PFSK-1 (cell line): ENCODE results near the gene ACOT9.
A peak's percentile ranks its signal among the peaks of the same experiment; 100 is the strongest.

Source experiments
- FOXP2 ChIP-seq: optimal IDR thresholded peaks from 2 replicates; pipeline ENCODE3; 2011; ENCODE audit warnings: borderline replicate concordance, control low read depth, inconsistent platforms; ENCODE audit not compliant: insufficient read depth; ENCODE audit errors: extremely low read length, extremely low read depth
- POLR2AphosphoS5 ChIP-seq: IDR thresholded peaks from 2 replicates; pipeline ENCODE4 v1.6.1; 2012; ENCODE audit warnings: low read depth, mild to moderate bottlenecking, control low read depth, low read length, moderate library complexity
- REST ChIP-seq, 2 experiments: IDR thresholded peaks; 2 replicates each; pipeline versions ENCODE4 v1.6.1 to v1.8.0; 2011 to 2012; ENCODE audit warnings: low read depth in 2 of 2, low read length in 2 of 2, control low read depth in 1 of 2, inconsistent platforms in 1 of 2, mild to moderate bottlenecking in 1 of 2, moderate library complexity in 1 of 2; ENCODE audit not compliant: insufficient read depth in 1 of 2
- SIN3A ChIP-seq: IDR thresholded peaks from 2 replicates; pipeline ENCODE4 v1.6.1; 2012; ENCODE audit warnings: mild to moderate bottlenecking, low read length, moderate library complexity, borderline replicate concordance; ENCODE audit not compliant: insufficient read depth
- TAF1 ChIP-seq: IDR thresholded peaks from 2 replicates; pipeline ENCODE4 v1.6.1; 2012; ENCODE audit warnings: low read length, control low read depth, borderline replicate concordance; ENCODE audit not compliant: insufficient read depth

ACOT9 gene

GRCh38 chrX:23784470-23785331, 41.6 kb upstream of the ACOT9 start:
- TF ChIP-seq TAF1 (no peak), POLR2AphosphoS5 (no peak), REST (IDR thresholded peaks at IDR 0.05; ENCODE audit: insufficient read depth in 1 of 2, low read depth in 2 of 2, low read length in 2 of 2) (no peak), SIN3A (no peak), FOXP2 (no peak)

GRCh38 chrX:23783589-23784469, 40.8 kb upstream of the ACOT9 start:
- TF ChIP-seq POLR2AphosphoS5 (no peak), REST (IDR thresholded peaks at IDR 0.05; ENCODE audit: insufficient read depth in 1 of 2, low read depth in 2 of 2, low read length in 2 of 2) (no peak), SIN3A (no peak), TAF1 (no peak), FOXP2 (no peak)

GRCh38 chrX:23782863-23783588, 40.0 kb upstream of the ACOT9 start, which contains the start of gene SAT1:
SAT1 (plus strand) TSS chrX:23783173; CDS start chrX:23783352, 179 bp downstream.
- TF ChIP-seq POLR2AphosphoS5 (peak; percentile 88), FOXP2 (no peak), REST (IDR thresholded peaks at IDR 0.05; ENCODE audit: insufficient read depth in 1 of 2, low read depth in 2 of 2, low read length in 2 of 2) (no peak), SIN3A (no peak), TAF1 (0 out of 2 replicates have a peak, but pooled peaks have one; percentile 74)

GRCh38 chrX:23782455-23782854, 39.4 kb upstream of the ACOT9 start:
- TF ChIP-seq FOXP2: no peak
- no peak for TF ChIP-seq REST (IDR thresholded peaks at IDR 0.05; ENCODE audit: insufficient read depth in 1 of 2, low read depth in 2 of 2, low read length in 2 of 2)
- no peak for TF ChIP-seq POLR2AphosphoS5
- TF ChIP-seq TAF1: no peak
- no peak for TF ChIP-seq SIN3A
